8988T (cell line): ENCODE measurements around the gene CALHM3.

Experiments
- DNase-seq: peaks from one replicate; pipeline ENCODE4 v3.0.0; 2011

The CALHM3 gene

DNA sequence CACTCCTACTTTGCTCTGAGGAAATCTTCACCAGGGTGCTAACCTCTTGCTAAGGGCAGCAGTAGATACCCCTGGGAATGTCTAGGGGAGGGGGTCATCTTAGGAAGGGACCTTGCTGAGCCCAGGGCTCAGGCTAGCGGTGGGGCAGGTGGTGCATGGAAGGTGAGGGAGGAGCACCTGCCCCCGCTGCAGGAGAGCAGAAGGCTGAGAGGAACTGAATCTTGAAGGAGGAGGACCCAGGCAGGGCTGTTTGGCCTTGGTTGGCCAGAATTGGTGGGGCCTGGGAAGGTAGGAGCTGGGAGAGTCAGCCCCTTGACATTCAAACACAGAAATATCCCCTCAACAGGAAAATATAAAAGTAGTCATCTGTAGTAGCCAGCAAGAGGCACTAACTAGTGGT is 7.0 kb downstream of the CALHM3 start:
- no peak for DNase-seq

- no peak for DNase-seq
These were observed 8.0 kb downstream of the CALHM3 start for GRCh38 chr10:103470761-103471653.

DNA sequence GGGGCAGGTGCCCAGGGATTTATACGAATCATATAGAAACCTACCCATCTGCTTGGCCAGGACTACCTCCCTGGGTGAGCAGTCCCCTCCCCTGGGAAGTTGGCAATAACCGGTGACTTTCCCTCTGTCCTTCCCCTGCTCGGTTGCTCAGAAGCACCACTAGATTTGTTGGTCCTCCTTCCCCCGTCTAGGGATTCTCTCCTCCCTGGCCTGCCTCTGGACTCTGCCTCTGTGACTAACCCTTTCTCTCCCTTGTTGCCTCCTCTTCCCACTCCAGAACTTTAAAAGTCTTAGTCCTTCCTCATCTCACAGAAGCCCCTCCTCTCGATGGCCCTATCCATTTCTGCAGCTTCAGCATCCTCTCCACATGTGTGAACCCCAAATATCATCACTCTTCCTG is 9.8 kb downstream of the CALHM3 start:
- DNase-seq = no peak

- no peak for DNase-seq
These were observed 11.6 kb downstream of the CALHM3 start for GRCh38 chr10:103467406-103467805.

DNA sequence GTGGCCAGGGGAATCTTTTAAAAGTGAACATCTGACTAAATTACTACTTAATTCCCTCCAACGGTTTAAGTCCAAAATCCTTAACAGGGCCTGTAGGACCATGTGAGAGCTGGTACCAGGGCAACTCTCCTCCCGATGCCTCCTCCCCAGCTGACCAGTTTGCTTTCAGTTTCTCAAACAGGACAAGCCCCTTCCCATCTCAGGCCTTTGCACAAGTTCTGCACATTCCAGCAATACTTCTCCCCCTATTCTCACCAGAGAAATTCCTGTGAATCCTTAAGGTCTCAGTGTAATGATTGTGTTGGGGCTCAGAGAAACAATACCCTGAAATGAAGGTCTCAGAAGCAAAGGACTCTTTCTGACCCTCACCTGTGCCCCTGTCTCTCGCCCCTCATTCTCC is 12.3 kb downstream of the CALHM3 start:
- no peak for DNase-seq

GRCh38 chr10:103465411-103466179 is 13.4 kb downstream of the CALHM3 start:
- DNase-seq = no peak

- DNase-seq = no peak
These were observed 15.5 kb downstream of the CALHM3 start for GRCh38 chr10:103463499-103463898.

- no peak for DNase-seq
These were observed 19.4 kb downstream of the CALHM3 start for GRCh38 chr10:103459615-103460014.

- no peak for DNase-seq
These were observed 20.3 kb downstream of the CALHM3 start, which contains the start of gene CALHM1 for GRCh38 chr10:103458720-103459119. Gene CALHM1 (minus strand): TSS chr10:103458900. CDS start chr10:103458751, 149 bp downstream.

GRCh38 chr10:103457896-103458583 is 21.0 kb downstream of the CALHM3 start:
- no peak for DNase-seq

GRCh38 chr10:103457176-103457712 is 21.8 kb downstream of the CALHM3 start:
- no peak for DNase-seq

DNA sequence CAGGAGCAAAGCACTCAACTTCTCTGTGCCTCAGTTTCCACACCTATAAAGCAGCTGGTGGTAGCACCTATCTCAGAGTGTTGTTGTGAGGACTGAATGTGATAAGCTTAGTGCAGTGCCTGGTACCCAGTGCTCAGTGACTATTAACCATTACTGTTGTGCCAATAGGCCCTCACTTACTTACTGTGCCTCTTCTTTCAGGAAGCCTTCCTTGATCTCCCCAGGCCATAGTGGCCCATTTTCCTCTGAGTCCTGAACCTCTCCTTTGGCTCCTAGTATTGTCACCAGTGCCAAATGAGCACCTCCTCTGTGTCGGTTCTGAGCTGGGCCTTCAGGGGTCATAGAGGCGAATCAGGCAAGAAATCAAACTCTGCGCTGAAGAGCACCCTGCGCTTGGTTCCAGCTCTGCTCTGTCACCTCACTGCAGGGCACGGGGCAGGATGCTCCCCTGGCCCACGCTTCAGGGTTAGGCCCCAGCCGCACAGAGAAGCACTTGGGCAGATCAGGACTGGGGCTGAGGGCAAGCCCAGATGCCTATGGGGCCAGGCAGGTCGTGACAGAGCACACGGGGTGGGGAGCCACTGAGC is 22.9 kb downstream of the CALHM3 start:
- DNase-seq = no peak

DNA sequence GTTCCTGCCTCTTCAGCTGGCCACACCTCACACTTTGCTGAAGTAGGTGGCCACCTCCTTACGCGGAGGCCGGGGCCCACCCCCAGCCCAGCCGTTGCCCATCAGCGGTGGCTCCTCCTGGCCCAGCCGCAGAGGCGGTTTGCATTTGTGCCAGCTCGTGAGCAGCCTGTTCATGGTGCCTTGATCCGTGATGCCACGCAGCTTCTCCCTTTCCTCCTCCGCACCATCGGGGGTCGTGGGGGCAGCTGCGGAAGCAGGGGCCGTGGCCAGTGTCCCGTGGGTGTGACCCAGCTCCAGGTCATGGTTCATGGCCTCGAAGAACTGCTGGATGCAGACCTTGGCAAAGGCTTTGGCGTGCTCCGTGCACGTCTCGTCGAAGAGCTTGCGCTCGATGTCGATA is 23.8 kb downstream of the CALHM3 start:
- DNase-seq = no peak

- no peak for DNase-seq
These were observed 25.0 kb downstream of the CALHM3 start for GRCh38 chr10:103454026-103454425.

GRCh38 chr10:103452506-103453230 is 26.4 kb downstream of the CALHM3 start:
- DNase-seq = no peak

- DNase-seq = no peak
These were observed 27.1 kb downstream of the CALHM3 start, which contains the start of gene CALHM2 for GRCh38 chr10:103451831-103452505. Gene CALHM2 (minus strand): TSS chr10:103452370. CDS start chr10:103449941, 2,429 bp downstream.

DNA sequence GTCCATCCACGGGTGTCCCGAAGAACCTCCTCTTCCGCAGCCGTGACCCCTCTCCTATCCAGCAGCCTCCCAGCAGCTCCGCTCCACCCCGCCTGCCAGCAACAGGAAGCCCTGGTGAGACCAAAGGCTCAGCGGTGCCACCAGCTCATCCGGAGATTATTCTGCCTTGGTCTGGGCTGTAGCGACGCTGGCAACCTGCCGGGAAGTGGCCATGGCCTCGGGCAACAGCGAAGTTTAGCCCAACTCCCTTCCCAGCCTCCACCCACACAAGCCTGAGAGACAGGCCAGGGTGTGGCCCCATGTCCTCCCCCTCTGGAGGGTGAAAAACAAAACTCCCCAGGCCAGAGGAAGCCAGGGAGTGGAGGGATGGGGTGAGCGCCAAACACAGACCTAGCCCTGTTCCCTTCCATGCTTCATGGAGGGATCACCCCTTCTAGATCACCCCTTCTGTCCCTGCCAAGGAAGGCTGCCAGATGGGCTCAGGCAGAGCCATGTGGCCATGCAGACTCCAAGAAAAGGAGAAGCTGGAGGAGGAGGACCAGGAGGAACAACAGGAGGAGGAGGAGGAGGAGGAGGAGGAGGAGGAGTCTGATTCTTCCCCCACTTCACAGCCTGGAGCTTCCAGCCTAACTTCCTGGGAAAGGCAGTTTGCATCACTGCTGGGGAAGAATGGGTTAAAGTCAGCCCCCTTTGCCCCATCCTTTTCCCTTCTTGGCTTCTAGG is 27.8 kb downstream of the CALHM3 start:
- DNase-seq = peak; percentile 89

DNA sequence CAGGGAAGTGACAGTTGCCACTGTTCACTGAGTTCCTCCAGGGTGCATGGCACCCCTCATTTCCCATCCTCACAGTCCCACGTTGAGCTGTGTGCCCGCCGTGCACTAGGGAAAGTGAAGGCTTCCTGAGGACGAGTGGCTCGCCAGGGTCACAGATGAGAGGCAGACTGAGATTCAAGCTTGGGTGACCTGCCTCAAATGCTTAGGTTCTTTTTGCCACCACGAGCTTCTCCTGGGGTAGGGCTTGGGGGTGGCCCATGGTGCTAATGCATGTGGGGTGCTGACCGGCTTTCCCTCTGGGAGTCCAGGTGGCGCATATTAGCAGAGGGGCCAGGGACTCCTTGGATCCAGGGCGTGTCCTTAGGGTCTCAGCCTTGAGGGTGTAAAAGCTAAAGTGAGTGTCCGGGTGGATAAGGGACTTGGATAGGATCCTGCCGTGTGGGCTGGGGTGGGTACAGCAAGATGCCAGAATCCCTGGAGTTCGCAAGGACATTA is 28.8 kb downstream of the CALHM3 start:
- no peak for DNase-seq

DNA sequence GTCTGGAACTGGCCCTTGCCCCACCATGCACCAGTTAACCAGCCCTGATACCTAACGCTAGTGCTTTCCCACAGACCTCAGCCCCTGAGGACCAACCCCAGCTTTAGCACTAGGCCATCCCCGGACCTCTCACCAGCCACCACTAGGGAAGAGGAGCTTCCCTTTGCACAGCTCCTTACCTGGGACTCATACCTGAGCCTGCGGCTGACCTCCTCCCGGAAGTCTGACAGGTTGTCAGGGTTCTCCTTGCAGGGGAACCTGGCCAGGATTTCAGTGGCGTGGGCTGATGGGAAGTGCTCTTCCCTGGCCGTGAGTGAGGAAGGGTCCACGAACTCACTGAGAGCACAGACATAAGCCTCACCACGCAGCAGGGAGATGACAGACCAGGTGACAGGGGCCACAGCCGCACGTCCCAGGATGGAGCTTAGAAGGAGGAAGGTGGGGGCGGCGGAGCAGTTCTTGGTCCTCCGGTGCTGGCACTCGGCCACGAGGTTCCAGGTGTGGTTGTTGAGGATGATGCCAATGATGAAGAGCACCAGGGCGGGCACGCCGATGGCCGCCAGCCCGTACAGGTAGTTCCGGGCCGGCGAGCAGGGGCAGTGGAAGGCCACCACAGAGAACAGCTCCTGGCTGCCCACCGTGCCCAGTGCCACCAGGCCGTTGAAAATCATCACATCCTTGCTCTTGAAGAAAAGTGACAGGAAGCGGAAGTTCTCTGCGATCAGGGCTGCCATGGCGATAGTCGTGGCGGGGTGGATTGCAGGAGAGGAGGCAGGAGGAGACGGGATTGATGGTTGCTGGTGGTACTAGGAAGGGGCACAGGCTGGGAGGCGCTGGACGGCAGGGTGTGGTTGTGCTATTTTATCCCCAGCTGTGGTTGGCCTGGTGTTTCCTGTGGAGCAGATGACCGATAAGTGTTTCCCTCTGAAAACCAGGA is 29.6 kb downstream of the CALHM3 start:
- DNase-seq = no peak
